Mesodermal cell (in vitro differentiated cells): ENCODE measurements around the gene RIPOR2. TPM values are rescaled to one million over a fixed set of nuclear protein-coding genes. Genes with fewer than 3 reads are reported as not detected.

ENCODE experiments used
- H3K27ac ChIP-seq: 2 replicates; pipeline ENCODE4 v1.7.0; 2013; ENCODE audit warnings: mild to moderate bottlenecking, low read depth, low read length, moderate library complexity; ENCODE audit not compliant: severe bottlenecking
- H3K36me3 ChIP-seq: 2 replicates; pipeline ENCODE4 v1.7.1; 2013; ENCODE audit warnings: mild to moderate bottlenecking, low read length, moderate library complexity; ENCODE audit not compliant: control insufficient read depth, insufficient read depth
- H3K4me1 ChIP-seq: one replicate; pipeline ENCODE4 v1.7.1; 2013; ENCODE audit warnings: mild to moderate bottlenecking, low read length; ENCODE audit not compliant: insufficient read depth, control insufficient read depth, poor library complexity, severe bottlenecking
- H3K4me3 ChIP-seq: 2 replicates; pipeline ENCODE4 v1.7.0; 2013; ENCODE audit warnings: low read length, control low read depth, mild to moderate bottlenecking; ENCODE audit not compliant: insufficient read depth, poor library complexity, severe bottlenecking; ENCODE audit errors: extremely low read depth
- H3K9me3 ChIP-seq: 2 replicates; pipeline ENCODE4 v1.7.1; 2013; ENCODE audit warnings: mild to moderate bottlenecking, low read length, moderate library complexity; ENCODE audit not compliant: control insufficient read depth
- WGBS, 2 experiments: methylation state at CpG; one replicate each; pipeline ENCODE4 v1.1.5; 2013; ENCODE audit warnings: missing lambda C conversion rate in 2 of 2; ENCODE audit not compliant: insufficient coverage in 2 of 2; 5-methylcytosine and 5-hydroxymethylcytosine counted together
- polyA plus RNA-seq, 2 experiments: library from polyadenylated mRNA; stranded (reverse); fragments of 50-300 nt; gene quantifications; one replicate each; pipeline ENCODE4 v1.2.3, GENCODE V29; 2013

The RIPOR2 gene
- polyA plus RNA-seq (2013, experiment 1 of 2): 6.1 TPM
- 6.3 TPM for polyA plus RNA-seq (2013, experiment 2 of 2)

DNA sequence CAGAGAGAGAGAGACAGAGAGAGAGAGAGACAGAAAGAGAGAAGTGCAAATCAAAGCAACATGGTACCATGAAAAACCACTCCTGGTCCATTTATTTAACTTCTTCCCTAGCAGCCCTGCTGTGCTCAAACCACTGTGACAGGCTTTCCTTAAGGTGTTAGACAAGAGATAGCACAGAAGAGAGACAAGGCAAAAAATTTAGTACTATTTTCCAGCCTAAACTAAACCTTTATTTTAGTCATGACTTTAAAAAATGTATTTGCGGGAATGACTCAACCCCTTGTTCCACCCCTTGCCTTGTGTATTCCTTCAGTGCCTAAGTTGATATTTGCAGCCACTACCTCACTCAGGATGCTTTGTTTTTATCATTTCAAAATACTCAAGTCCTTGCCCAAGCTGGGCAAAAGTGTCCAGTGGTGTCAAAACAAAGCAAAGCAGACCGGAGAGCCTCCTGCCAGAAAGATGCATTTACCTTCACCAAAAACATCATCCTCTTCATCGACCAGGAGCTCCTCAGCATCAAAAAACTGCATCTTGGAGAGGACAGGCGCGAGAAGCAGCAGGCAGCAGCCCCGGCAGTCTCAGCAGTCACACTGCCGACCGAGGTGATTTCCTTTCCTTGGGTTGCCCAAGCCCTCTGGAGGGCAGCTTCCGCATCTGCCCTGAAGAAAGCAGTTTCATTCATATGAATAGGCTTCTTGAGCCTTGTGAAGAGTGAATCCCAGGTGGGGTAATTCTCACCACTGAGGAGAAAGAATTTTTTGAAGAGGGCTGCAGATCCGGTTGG, at the start of gene RIPOR2:
Gene RIPOR2 (minus strand): TSS at position 595 of the 787 bp plus-strand sequence. CDS start 62 bp downstream, at position 533.
- Histone ChIP-seq H3K4me1 (peaks cover 15% of the 10 kb centered on the region), H3K36me3 (no peaks in the 10 kb centered on the region), H3K9me3 (no peaks in the 10 kb centered on the region), H3K27ac (no peak within 1 kb of the TSS), H3K4me3 (no peak within 1 kb of the TSS)
- WGBS, 2 experiments: 35 to 37% methylated on average over 8 to 9 of the region's 10 CpGs

DNA sequence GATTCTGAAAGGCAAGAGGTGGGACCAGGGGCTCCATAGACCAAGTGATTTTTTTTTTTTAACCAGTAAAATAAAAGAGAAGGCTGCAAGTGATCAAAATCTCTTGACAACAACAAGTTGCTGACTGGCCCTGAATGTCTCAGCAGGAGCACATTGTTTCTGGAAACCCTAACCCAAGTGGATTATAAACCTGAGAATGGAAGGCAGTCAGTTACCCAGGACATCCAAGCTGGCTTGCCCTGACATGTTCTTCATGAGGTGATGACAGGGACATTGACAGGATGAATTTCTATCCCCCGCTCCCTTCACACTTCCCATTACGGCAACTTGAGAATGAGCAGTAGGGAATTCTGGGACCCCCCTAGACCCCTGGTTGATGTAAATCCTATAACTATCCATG, 49.6 kb upstream of the RIPOR2 start:
- H3K27ac ChIP-seq: peak overlapping the region; percentile 30
- no CpG with 5 or more reads among the region's 2 CpGs for WGBS, 2 experiments
- peaks cover 25% of the 10 kb centered on the region for H3K4me1 ChIP-seq
- H3K9me3 ChIP-seq: peaks cover 11% of the 10 kb centered on the region
- H3K4me3 ChIP-seq: no peak overlapping the region
- no peaks in the 10 kb centered on the region for H3K36me3 ChIP-seq

- Histone ChIP-seq H3K9me3 (peaks cover 4% of the 10 kb centered on the region), H3K4me1 (peaks cover 27% of the 10 kb centered on the region)
Measured at GRCh38 chr6:24982231-24982630, 46.5 kb upstream of the RIPOR2 start.

GRCh38 chr6:24981386-24981760, 45.6 kb upstream of the RIPOR2 start:
- peak overlapping the region; percentile 94 for H3K27ac ChIP-seq
- 30 to 35% methylated on average over 3 of the region's 4 CpGs for WGBS, 2 experiments
- H3K36me3 ChIP-seq: no peaks in the 10 kb centered on the region
- no peaks in the 10 kb centered on the region for H3K9me3 ChIP-seq
- H3K4me3 ChIP-seq: no peak overlapping the region
- H3K4me1 ChIP-seq: peaks cover 27% of the 10 kb centered on the region

More at GRCh38 chr6:24982231-24982630, 46.5 kb upstream of the RIPOR2 start:
- Histone ChIP-seq H3K36me3 (no peaks in the 10 kb centered on the region), H3K4me3 (no peak overlapping the region), H3K27ac (peak overlapping the region; percentile 94)

DNA sequence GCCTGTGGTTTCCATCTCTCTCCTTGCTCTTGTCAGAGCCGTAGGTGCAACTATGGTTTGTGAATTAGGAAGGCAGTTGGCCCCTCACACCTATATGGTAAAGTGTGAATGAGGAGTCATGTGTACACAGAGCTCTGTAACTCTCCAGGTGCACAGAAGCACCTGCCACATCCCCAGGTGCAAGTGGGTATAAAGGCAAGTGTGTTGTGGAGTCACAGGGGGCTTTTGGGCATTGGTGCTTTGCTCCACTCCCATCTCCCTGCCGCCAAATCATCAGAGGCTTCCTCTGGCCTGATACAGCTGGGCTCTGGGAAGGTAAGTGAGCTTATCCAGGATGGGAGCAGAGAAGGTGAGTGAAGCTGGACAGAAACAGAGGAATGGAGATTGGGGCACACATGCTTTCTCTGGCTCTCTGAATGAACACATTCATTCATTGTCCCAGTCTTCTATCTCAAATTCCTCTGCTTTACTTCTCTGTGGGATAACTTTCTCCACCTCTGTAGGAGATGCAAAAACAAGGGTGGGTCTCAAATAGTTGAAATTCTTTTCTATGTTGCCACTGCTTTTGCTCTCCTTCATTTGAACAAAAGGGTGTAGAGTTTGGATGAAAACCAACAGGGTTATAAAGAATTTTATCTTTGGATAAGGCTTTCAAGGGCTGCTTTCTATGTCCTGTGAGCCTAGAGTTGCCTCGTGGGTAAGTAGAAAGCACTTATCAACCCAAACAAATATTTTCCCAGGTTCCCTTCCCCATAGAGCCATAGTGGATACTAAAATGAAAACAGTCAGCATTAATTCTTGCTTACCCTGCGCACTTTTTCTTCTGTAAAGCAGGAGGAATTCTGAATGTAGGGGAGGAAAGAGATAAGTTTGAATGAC, 45.0 kb upstream of the RIPOR2 start:
- WGBS, 2 experiments: 83% methylated on average over 1 of the region's 4 CpGs; no CpG with 5 or more reads in 1 of the 2 experiments
- peak overlapping the region; percentile 94 for H3K27ac ChIP-seq

GRCh38 chr6:24979176-24979575, 43.4 kb upstream of the RIPOR2 start:
- no peak overlapping the region for H3K4me3 ChIP-seq
- no peaks in the 10 kb centered on the region for H3K9me3 ChIP-seq
- no peak overlapping the region for H3K27ac ChIP-seq
- WGBS, 2 experiments: no CpG with 5 or more reads among the region's 2 CpGs
- no peaks in the 10 kb centered on the region for H3K36me3 ChIP-seq
- H3K4me1 ChIP-seq: peaks cover 27% of the 10 kb centered on the region

More for the DNA sequence above, 45.0 kb upstream of the RIPOR2 start:
- H3K4me3 ChIP-seq: no peak overlapping the region
- peaks cover 27% of the 10 kb centered on the region for H3K4me1 ChIP-seq
- no peaks in the 10 kb centered on the region for H3K36me3 ChIP-seq
- no peaks in the 10 kb centered on the region for H3K9me3 ChIP-seq

GRCh38 chr6:24974182-24975171, 38.7 kb upstream of the RIPOR2 start:
- Histone ChIP-seq H3K27ac (no peak overlapping the region), H3K9me3 (no peaks in the 10 kb centered on the region), H3K4me3 (no peak overlapping the region), H3K36me3 (no peaks in the 10 kb centered on the region), H3K4me1 (no peaks in the 10 kb centered on the region)
- 90% methylated on average over 2 of the region's 7 CpGs; no CpG with 5 or more reads in 1 of the 2 experiments for WGBS, 2 experiments

GRCh38 chr6:24972311-24972958, 36.7 kb upstream of the RIPOR2 start:
- WGBS, 2 experiments: 91 to 100% methylated on average over 1 to 3 of the region's 3 CpGs
- Histone ChIP-seq H3K36me3 (no peaks in the 10 kb centered on the region), H3K4me1 (no peaks in the 10 kb centered on the region), H3K4me3 (no peak overlapping the region), H3K27ac (no peak overlapping the region), H3K9me3 (no peaks in the 10 kb centered on the region)

- Histone ChIP-seq H3K36me3 (no peaks in the 10 kb centered on the region), H3K4me1 (no peaks in the 10 kb centered on the region), H3K9me3 (no peaks in the 10 kb centered on the region), H3K4me3 (no peak overlapping the region), H3K27ac (no peak overlapping the region)
- WGBS, 2 experiments: 95 to 100% methylated on average over 1 to 2 of the region's 2 CpGs
Measured at GRCh38 chr6:24971067-24971466, 35.3 kb upstream of the RIPOR2 start.
